ENCODE measurements around the gene MTAP. TPM values are rescaled to one million over a fixed set of nuclear protein-coding genes. Genes with fewer than 3 reads are reported as not detected.

Gene MTAP
- total RNA-seq, 1 donor from 2014 or later: 56.1 TPM

DNA sequence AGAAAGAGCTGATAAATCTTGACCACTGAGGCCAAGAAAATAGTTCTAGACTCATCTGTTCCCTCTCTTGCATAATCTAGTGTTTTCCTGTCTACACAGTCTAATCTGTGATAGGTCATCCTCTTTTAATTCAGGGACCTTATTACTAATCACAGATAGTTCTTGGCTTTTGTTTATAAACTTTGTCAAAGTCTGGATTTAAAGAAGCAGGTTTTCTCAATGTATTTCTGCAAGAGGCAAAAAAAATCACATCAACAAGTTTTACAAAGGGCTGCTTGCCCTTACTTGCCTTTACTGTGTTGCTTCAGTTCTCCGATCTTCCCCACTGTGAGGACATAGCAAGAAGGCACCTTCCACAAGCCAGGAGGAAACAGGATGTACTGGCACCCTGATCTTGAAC lies 43.9 kb upstream of the MTAP start:
- TF ChIP-seq, protein P1, sequence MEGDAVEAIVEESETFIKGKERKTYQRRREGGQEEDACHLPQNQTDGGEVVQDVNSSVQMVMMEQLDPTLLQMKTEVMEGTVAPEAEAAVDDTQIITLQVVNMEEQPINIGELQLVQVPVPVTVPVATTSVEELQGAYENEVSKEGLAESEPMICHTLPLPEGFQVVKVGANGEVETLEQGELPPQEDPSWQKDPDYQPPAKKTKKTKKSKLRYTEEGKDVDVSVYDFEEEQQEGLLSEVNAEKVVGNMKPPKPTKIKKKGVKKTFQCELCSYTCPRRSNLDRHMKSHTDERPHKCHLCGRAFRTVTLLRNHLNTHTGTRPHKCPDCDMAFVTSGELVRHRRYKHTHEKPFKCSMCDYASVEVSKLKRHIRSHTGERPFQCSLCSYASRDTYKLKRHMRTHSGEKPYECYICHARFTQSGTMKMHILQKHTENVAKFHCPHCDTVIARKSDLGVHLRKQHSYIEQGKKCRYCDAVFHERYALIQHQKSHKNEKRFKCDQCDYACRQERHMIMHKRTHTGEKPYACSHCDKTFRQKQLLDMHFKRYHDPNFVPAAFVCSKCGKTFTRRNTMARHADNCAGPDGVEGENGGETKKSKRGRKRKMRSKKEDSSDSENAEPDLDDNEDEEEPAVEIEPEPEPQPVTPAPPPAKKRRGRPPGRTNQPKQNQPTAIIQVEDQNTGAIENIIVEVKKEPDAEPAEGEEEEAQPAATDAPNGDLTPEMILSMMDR (IDR thresholded peaks at IDR 0.05; ENCODE audit: insufficient read depth, low read depth, low read length): no peak
- no peak for TF ChIP-seq EZH2 (IDR thresholded peaks at IDR 0.05; ENCODE audit: insufficient read depth, low read length)
- Mint-ChIP-seq H3K27me3 (ENCODE audit: low read depth, unreplicated experiment) (peaks cover 35% of the 10 kb centered on the region), H3K4me1 (ENCODE audit: low read depth, unreplicated experiment) (peaks cover 5% of the 10 kb centered on the region), H3K27ac (ENCODE audit: unreplicated experiment) (no peak overlapping the region), H3K36me3 (ENCODE audit: low read depth, unreplicated experiment) (no peaks in the 10 kb centered on the region), H3K4me3 (ENCODE audit: unreplicated experiment) (no peak overlapping the region), H3K9me3 (ENCODE audit: unreplicated experiment) (no peaks in the 10 kb centered on the region)
- no peak overlapping the region for H3K27ac ChIP-seq (ENCODE audit: low read depth, low read length)
- no peak overlapping the region for H2AFZ ChIP-seq (ENCODE audit: low read depth, low read length)
- no peaks in the 10 kb centered on the region for H3K9me3 ChIP-seq (ENCODE audit: insufficient read depth, low read depth, low read length)
- H3K36me3 ChIP-seq (ENCODE audit: insufficient read depth, low read length): no peaks in the 10 kb centered on the region
- FAIRE-seq (no peak), DNase-seq (ENCODE audit: low read depth) (no peak)
- H4K20me1 ChIP-seq (ENCODE audit: insufficient read depth, low read length): no peaks in the 10 kb centered on the region
- H3K79me2 ChIP-seq (ENCODE audit: insufficient read depth, low read length): no peaks in the 10 kb centered on the region
- H3K4me2 ChIP-seq (ENCODE audit: low read length): no peak overlapping the region
- no peak overlapping the region for H3K9ac ChIP-seq (ENCODE audit: low read length)
- no peaks in the 10 kb centered on the region for H3K27me3 ChIP-seq (ENCODE audit: insufficient read depth, low read length)
- H3K4me1 ChIP-seq (ENCODE audit: insufficient read depth, low read length): no peaks in the 10 kb centered on the region
- H3K4me3 ChIP-seq (ENCODE audit: insufficient read depth, low read depth, low read length): no peak overlapping the region

DNA sequence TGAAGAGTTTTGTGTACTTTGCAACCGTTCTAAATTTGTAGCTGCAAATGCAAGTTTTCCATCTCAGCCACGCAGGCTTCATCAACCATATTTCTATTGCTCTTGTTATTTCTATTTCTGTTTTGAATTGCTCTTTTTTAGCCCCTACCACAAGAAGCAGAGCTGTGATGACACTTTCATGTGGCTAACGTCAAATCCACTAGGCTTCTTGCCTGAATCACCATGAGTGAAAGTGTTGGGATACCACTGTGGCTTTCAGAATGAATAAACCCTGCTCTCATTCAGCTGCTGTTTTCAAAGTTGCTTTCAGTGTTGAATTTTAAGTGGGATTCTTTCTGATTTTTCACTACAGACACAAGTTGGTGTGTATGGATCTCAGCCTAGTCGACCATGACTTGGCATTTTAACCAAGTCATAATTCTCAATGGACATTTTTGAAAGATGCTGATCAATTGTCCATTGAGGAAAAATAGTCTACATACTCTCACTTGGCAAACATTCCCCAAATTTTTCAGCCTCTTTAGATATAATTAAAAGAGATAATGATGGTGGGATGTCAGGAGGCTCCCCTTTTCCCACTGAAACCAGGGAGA lies 41.0 kb upstream of the MTAP start:
- H3K4me2 ChIP-seq (ENCODE audit: low read length): no peak overlapping the region
- no peak overlapping the region for H3K4me3 ChIP-seq (ENCODE audit: insufficient read depth, low read depth, low read length)
- no peaks in the 10 kb centered on the region for H3K4me1 ChIP-seq (ENCODE audit: insufficient read depth, low read length)
- no peak overlapping the region for H3K27ac ChIP-seq (ENCODE audit: low read depth, low read length)
- H3K4me3 Mint-ChIP-seq (ENCODE audit: unreplicated experiment): no peak overlapping the region
- no peaks in the 10 kb centered on the region for H3K9me3 Mint-ChIP-seq (ENCODE audit: unreplicated experiment)
- no peaks in the 10 kb centered on the region for H3K36me3 ChIP-seq (ENCODE audit: insufficient read depth, low read length)
- H2AFZ ChIP-seq (ENCODE audit: low read depth, low read length): no peak overlapping the region
- H3K9ac ChIP-seq (ENCODE audit: low read length): no peak overlapping the region
- H3K4me1 Mint-ChIP-seq (ENCODE audit: low read depth, unreplicated experiment): peaks cover 12% of the 10 kb centered on the region
- no peaks in the 10 kb centered on the region for H3K36me3 Mint-ChIP-seq (ENCODE audit: low read depth, unreplicated experiment)
- H3K27me3 ChIP-seq (ENCODE audit: insufficient read depth, low read length): no peaks in the 10 kb centered on the region
- H3K79me2 ChIP-seq (ENCODE audit: insufficient read depth, low read length): no peaks in the 10 kb centered on the region
- DNase-seq (ENCODE audit: low read depth) (peak; percentile 66), FAIRE-seq (peak; percentile 20)
- H3K27ac Mint-ChIP-seq (ENCODE audit: unreplicated experiment): no peak overlapping the region
- no peak for TF ChIP-seq EZH2 (IDR thresholded peaks at IDR 0.05; ENCODE audit: insufficient read depth, low read length)
- TF ChIP-seq, protein P1 (IDR thresholded peaks at IDR 0.05; ENCODE audit: insufficient read depth, low read depth, low read length): no peak
- peaks cover 21% of the 10 kb centered on the region for H3K27me3 Mint-ChIP-seq (ENCODE audit: low read depth, unreplicated experiment)
- no peaks in the 10 kb centered on the region for H3K9me3 ChIP-seq (ENCODE audit: insufficient read depth, low read depth, low read length)
- H4K20me1 ChIP-seq (ENCODE audit: insufficient read depth, low read length): no peaks in the 10 kb centered on the region

DNA sequence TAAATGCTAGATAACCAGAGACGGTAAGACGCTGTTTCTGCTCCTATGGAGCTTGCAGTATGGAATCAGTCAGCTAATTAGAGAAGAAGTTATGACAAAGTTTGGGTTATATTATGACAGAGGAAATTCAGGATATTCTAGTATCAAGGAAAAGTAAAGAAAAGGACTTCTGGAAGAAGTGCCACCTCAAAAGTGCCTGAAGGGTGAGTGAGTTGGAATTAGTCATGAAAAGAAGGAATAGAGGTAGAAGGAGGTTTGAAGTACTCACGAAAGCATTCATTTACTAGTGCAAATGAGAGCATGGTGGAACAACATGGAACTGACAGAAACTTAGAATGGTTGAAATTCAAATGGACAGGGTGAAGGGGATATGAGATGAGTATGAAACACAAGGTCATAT lies 40.4 kb upstream of the MTAP start:
- H4K20me1 ChIP-seq (ENCODE audit: insufficient read depth, low read length): no peaks in the 10 kb centered on the region
- no peak for DNase-seq (ENCODE audit: low read depth)
- peaks cover 12% of the 10 kb centered on the region for H3K4me1 Mint-ChIP-seq (ENCODE audit: low read depth, unreplicated experiment)
- H3K27me3 ChIP-seq (ENCODE audit: insufficient read depth, low read length): no peaks in the 10 kb centered on the region
- no peaks in the 10 kb centered on the region for H3K9me3 ChIP-seq (ENCODE audit: insufficient read depth, low read depth, low read length)
- H3K27ac Mint-ChIP-seq (ENCODE audit: unreplicated experiment): no peak overlapping the region
- no peak overlapping the region for H2AFZ ChIP-seq (ENCODE audit: low read depth, low read length)
- H3K36me3 Mint-ChIP-seq (ENCODE audit: low read depth, unreplicated experiment): no peaks in the 10 kb centered on the region
- H3K4me3 Mint-ChIP-seq (ENCODE audit: unreplicated experiment): no peak overlapping the region
- no peak overlapping the region for H3K27ac ChIP-seq (ENCODE audit: low read depth, low read length)
- H3K4me2 ChIP-seq (ENCODE audit: low read length): no peak overlapping the region
- H3K36me3 ChIP-seq (ENCODE audit: insufficient read depth, low read length): no peaks in the 10 kb centered on the region
- H3K9ac ChIP-seq (ENCODE audit: low read length): no peak overlapping the region
- no peaks in the 10 kb centered on the region for H3K79me2 ChIP-seq (ENCODE audit: insufficient read depth, low read length)
- no peak for FAIRE-seq
- peaks cover 18% of the 10 kb centered on the region for H3K27me3 Mint-ChIP-seq (ENCODE audit: low read depth, unreplicated experiment)
- no peaks in the 10 kb centered on the region for H3K9me3 Mint-ChIP-seq (ENCODE audit: unreplicated experiment)
- TF ChIP-seq EZH2 (IDR thresholded peaks at IDR 0.05; ENCODE audit: insufficient read depth, low read length): no peak
- TF ChIP-seq, protein P1 (IDR thresholded peaks at IDR 0.05; ENCODE audit: insufficient read depth, low read depth, low read length): no peak
- H3K4me1 ChIP-seq (ENCODE audit: insufficient read depth, low read length): no peaks in the 10 kb centered on the region
- H3K4me3 ChIP-seq (ENCODE audit: insufficient read depth, low read depth, low read length): no peak overlapping the region
